Ishikawa (cell line): ENCODE results near the gene PTDSS2.

ENCODE experiments used
- CEBPB ChIP-seq: IDR thresholded peaks from 2 replicates; pipeline ENCODE4 v1.6.1; 2012
- EGR1 ChIP-seq: IDR thresholded peaks from 2 replicates; pipeline ENCODE4 v1.6.1; 2012
- REST ChIP-seq: IDR thresholded peaks from 2 replicates; pipeline ENCODE4 v1.6.1; 2012; ENCODE audit warnings: low read depth, mild to moderate bottlenecking
- TAF1 ChIP-seq: IDR thresholded peaks from 2 replicates; pipeline ENCODE4 v1.6.1; 2012; ENCODE audit warnings: low read depth, mild to moderate bottlenecking
- TEAD4 ChIP-seq: IDR thresholded peaks from 2 replicates; pipeline ENCODE4 v1.6.1; 2012
- YY1 ChIP-seq: IDR thresholded peaks from 2 replicates; pipeline ENCODE4 v1.6.1; 2012; ENCODE audit warnings: low read depth
- TF ChIP-seq, protein P1 (sequence below): IDR thresholded peaks from 2 replicates; pipeline ENCODE4 v1.6.1; 2012

GRCh38 chr11:454801-455565 lies 4.9 kb downstream of the PTDSS2 start:
- TF ChIP-seq CEBPB: no peak
- TF ChIP-seq EGR1: no peak
- no peak for TF ChIP-seq TEAD4
- no peak for TF ChIP-seq YY1
- no peak for TF ChIP-seq REST
- no peak for TF ChIP-seq TAF1
- TF ChIP-seq, protein P1, sequence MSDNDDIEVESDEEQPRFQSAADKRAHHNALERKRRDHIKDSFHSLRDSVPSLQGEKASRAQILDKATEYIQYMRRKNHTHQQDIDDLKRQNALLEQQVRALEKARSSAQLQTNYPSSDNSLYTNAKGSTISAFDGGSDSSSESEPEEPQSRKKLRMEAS: no peak
